CD4-positive, alpha-beta T cell (primary cell): ENCODE measurements around the gene RASSF10. TPM values are rescaled to one million over a fixed set of nuclear protein-coding genes. Genes with fewer than 3 reads are reported as not detected.
"Not testable (repeated sequence)": the region's sequence is repeated elsewhere in the genome, so short reads cannot be mapped to it uniquely, and the experiment has no call there.

Source experiments
- ATAC-seq: fragments of 200-7000 bp; cut with Tn5 transposase; one replicate; pipeline ENCODE4 v1.10.0; 2022; ENCODE audit warnings: mild to moderate bottlenecking; ENCODE audit not compliant: poor library complexity
- CTCF ChIA-PET: fragments of 350-600 bp; sonication (Branson Sonifier 250); formaldehyde crosslinking; loops from one replicate; lab custom pipeline; 2021; ENCODE audit warnings: antibody characterized with exemption, inconsistent platforms; lab: Charles Lee
- POLR2A ChIA-PET: fragments of 350-600 bp; sonication (Branson Sonifier 250); formaldehyde crosslinking; loops from one replicate; lab custom pipeline; 2021; ENCODE audit warnings: antibody characterized with exemption, inconsistent platforms; lab: Charles Lee
- DNase-seq, 14 experiments: peaks; one replicate each; pipeline ENCODE4 v3.0.0-alpha.2; 2013 to 2020; ENCODE audit warnings: mixed read lengths in 2 of 14
- H3K27ac ChIP-seq, 2 donors: one replicate each; pipeline versions ENCODE4 v1.5.1 to v1.7.0; 2013; ENCODE audit warnings: low read length in 2 of 2, low read depth in 1 of 2, mild to moderate bottlenecking in 1 of 2
- H3K27me3 ChIP-seq, 2 experiments: 1 replicate in 1 of 2; 2 replicates in 1 of 2; pipeline versions ENCODE4 v1.6.1 to v1.7.0; 2013; ENCODE audit warnings: low read length in 2 of 2, control low read depth in 1 of 2, mild to moderate bottlenecking in 1 of 2, moderate library complexity in 1 of 2; ENCODE audit not compliant: insufficient read depth in 2 of 2, control insufficient read depth in 1 of 2
- H3K36me3 ChIP-seq: one replicate; pipeline ENCODE4 v1.6.1; 2013; ENCODE audit warnings: low read length, control low read depth; ENCODE audit not compliant: insufficient read depth
- H3K4me1 ChIP-seq: one replicate; pipeline ENCODE4 v1.6.1; 2013; ENCODE audit warnings: low read length, control low read depth; ENCODE audit not compliant: insufficient read depth
- H3K4me3 ChIP-seq: one replicate; pipeline ENCODE4 v1.5.1; 2013; ENCODE audit warnings: mild to moderate bottlenecking, low read length, moderate library complexity
- H3K9me3 ChIP-seq, 2 experiments: 1 replicate in 1 of 2; 2 replicates in 1 of 2; pipeline versions ENCODE4 v1.6.1 to v1.7.0; 2013; ENCODE audit warnings: low read length in 2 of 2, mild to moderate bottlenecking in 2 of 2, control low read depth in 1 of 2, moderate library complexity in 1 of 2; ENCODE audit not compliant: control insufficient read depth in 1 of 2, insufficient read depth in 1 of 2
- H3K27ac Mint-ChIP-seq: one replicate; pipeline ENCODE4 v1.8.0; 2020; ENCODE audit warnings: mixed read lengths
- H3K27me3 Mint-ChIP-seq: one replicate; pipeline ENCODE4 v1.8.0; 2021; ENCODE audit warnings: mixed read lengths
- H3K36me3 Mint-ChIP-seq: one replicate; pipeline ENCODE4 v1.8.0; 2021; ENCODE audit warnings: low read depth, mixed read lengths
- H3K4me1 Mint-ChIP-seq: one replicate; pipeline ENCODE4 v1.8.0; 2021; ENCODE audit warnings: low read depth, mixed read lengths
- H3K4me3 Mint-ChIP-seq: one replicate; pipeline ENCODE4 v1.8.0; 2020; ENCODE audit warnings: mild to moderate bottlenecking, mixed read lengths
- H3K9me3 Mint-ChIP-seq: one replicate; pipeline ENCODE4 v1.8.0; 2020; ENCODE audit warnings: mixed read lengths
- intact Hi-C, 2 experiments: fragments of 100-400 bp; cut with DNase I in 1 of 2; cut with micrococcal nuclease in 1 of 2; formaldehyde crosslinking; loops; one replicate each; pipeline versions ENCODE4 v1.15.1 to v1.9.0; 2023 to 2025; cut with DNase I, micrococcal nuclease
- total RNA-seq, 174 experiments: library from RNA in 2 of 174; stranded (reverse) in 2 of 174; gene quantifications; one replicate each; pipeline ENCODE4 v1.2.3 and lab custom pipeline; 2021 to 2026
- TF ChIP-seq, protein P1 (sequence below): fragments of 200-600 bp; IDR thresholded peaks from one replicate; pipeline ENCODE4 v1.8.0; 2022; ENCODE audit warnings: antibody characterized with exemption, mild to moderate bottlenecking

Gene RASSF10
- total RNA-seq, 2 experiments from 2014 or later = not detected

GRCh38 chr11:13040969-13041561 is 31.9 kb downstream of the RASSF10 start:
- intact Hi-C loops = no loop called here

DNA sequence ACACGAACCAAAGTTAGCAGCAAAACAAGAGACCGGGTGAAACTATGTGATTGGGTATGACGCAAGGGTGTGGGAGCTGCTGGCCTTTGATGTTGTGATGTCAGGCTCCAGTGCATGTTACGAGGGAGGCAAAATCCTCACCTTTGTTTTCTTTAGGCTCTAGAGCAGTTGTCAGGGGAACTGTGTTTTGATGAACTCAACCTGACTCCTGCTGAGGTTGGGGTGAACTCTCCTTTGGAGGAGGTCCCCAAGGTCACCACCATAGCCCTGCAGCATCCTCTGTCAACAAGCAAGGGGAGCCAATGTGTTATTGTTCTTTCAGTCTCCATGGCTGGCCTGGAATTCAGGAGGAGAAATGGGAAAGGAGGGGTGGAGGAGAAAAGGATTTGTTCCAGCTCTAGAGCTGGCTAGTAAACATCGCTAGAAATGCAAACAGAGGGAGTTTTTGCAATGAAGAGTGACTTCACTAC is 33.8 kb downstream of the RASSF10 start:
- Histone ChIP-seq H3K4me1 (no peaks in the 10 kb centered on the region), H3K9me3 (no peaks in the 10 kb centered on the region), H3K27me3 (peaks cover 0 to 2% of the 10 kb centered on the region in 2 experiments), H3K36me3 (no peaks in the 10 kb centered on the region), H3K4me3 (no peak overlapping the region), H3K27ac (no peak overlapping the region)
- Mint-ChIP-seq H3K9me3 (no peaks in the 10 kb centered on the region), H3K27me3 (peaks cover 22% of the 10 kb centered on the region), H3K36me3 (no peaks in the 10 kb centered on the region), H3K27ac (no peak overlapping the region), H3K4me3 (no peak overlapping the region), H3K4me1 (no peaks in the 10 kb centered on the region)
- intact Hi-C loops = no loop called here
- ATAC-seq = no peak
- DNase-seq = no peak
- CTCF ChIA-PET = no interaction called here
- TF ChIP-seq, protein P1, sequence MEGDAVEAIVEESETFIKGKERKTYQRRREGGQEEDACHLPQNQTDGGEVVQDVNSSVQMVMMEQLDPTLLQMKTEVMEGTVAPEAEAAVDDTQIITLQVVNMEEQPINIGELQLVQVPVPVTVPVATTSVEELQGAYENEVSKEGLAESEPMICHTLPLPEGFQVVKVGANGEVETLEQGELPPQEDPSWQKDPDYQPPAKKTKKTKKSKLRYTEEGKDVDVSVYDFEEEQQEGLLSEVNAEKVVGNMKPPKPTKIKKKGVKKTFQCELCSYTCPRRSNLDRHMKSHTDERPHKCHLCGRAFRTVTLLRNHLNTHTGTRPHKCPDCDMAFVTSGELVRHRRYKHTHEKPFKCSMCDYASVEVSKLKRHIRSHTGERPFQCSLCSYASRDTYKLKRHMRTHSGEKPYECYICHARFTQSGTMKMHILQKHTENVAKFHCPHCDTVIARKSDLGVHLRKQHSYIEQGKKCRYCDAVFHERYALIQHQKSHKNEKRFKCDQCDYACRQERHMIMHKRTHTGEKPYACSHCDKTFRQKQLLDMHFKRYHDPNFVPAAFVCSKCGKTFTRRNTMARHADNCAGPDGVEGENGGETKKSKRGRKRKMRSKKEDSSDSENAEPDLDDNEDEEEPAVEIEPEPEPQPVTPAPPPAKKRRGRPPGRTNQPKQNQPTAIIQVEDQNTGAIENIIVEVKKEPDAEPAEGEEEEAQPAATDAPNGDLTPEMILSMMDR = no peak
- POLR2A ChIA-PET = no interaction called here

More at GRCh38 chr11:13040969-13041561, 31.9 kb downstream of the RASSF10 start:
- no peak overlapping the region for H3K4me3 Mint-ChIP-seq
- H3K27ac Mint-ChIP-seq = no peak overlapping the region
- ChIA-PET POLR2A (no interaction called here), CTCF (no interaction called here)
- no peaks in the 10 kb centered on the region for H3K4me1 Mint-ChIP-seq
- no peaks in the 10 kb centered on the region for H3K36me3 ChIP-seq
- no peak overlapping the region for H3K27ac ChIP-seq
- no peak overlapping the region for H3K4me3 ChIP-seq
- ATAC-seq (no peak), DNase-seq (no peak)
- H3K9me3 Mint-ChIP-seq = no peaks in the 10 kb centered on the region
- H3K27me3 Mint-ChIP-seq = peaks cover 32% of the 10 kb centered on the region
- no peaks in the 10 kb centered on the region for H3K9me3 ChIP-seq
- no peaks in the 10 kb centered on the region for H3K4me1 ChIP-seq
- H3K27me3 ChIP-seq = peaks cover 0 to 6% of the 10 kb centered on the region in 2 experiments
- TF ChIP-seq, protein P1 = no peak
- no peaks in the 10 kb centered on the region for H3K36me3 Mint-ChIP-seq

DNA sequence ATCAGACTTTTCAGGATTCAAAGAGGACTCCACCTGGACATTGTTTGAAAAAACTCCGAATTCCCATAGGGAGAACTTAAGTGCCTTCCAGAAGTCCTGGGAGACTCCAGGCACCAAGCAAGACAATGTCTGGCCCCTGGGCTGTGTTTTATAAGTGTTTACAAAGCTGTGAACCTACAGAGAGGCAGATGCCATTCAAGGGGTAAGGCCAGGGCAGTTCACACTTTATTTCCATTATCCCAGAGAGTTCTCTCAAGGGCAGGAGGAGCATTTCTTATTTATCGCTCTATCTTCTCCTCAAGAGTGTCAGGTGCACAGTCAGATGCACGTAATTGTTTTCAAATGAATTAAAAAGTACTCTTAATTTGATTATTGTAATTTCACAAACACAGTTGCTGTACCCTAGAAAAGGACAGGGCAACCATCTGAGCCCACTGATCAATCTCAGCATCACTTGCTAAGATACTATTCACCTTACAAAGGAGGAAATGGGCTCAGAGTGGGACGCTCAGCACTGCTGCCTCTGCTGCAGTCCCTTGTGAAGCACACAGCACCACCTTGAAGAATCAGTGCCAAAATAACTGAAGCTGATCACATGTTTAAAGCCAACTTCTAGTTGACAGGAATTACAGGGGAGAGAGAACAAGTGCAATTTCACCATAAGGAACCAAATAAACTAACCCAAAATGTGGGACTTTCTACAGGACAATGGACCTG is 35.0 kb downstream of the RASSF10 start:
- Histone ChIP-seq H3K27me3 (peaks cover 0 to 2% of the 10 kb centered on the region in 2 experiments), H3K9me3 (no peaks in the 10 kb centered on the region), H3K36me3 (no peaks in the 10 kb centered on the region), H3K4me3 (no peak overlapping the region), H3K4me1 (no peaks in the 10 kb centered on the region), H3K27ac (no peak overlapping the region)
- H3K4me1 Mint-ChIP-seq = no peaks in the 10 kb centered on the region
- H3K9me3 Mint-ChIP-seq = no peaks in the 10 kb centered on the region
- ATAC-seq (no peak), DNase-seq (no peak)
- peaks cover 13% of the 10 kb centered on the region for H3K27me3 Mint-ChIP-seq
- no peak overlapping the region for H3K27ac Mint-ChIP-seq
- POLR2A ChIA-PET = no interaction called here
- H3K36me3 Mint-ChIP-seq = no peaks in the 10 kb centered on the region
- CTCF ChIA-PET = no interaction called here
- TF ChIP-seq, protein P1 = no peak
- intact Hi-C loops = no loop called here
- H3K4me3 Mint-ChIP-seq = no peak overlapping the region

GRCh38 chr11:13045089-13045488 is 36.0 kb downstream of the RASSF10 start:
- DNase-seq, intact Hi-C loops, H3K4me1 ChIP-seq, H3K27me3 ChIP-seq, CTCF ChIA-PET, ATAC-seq, H3K36me3 Mint-ChIP-seq, H3K4me3 Mint-ChIP-seq, H3K27ac ChIP-seq, H3K9me3 Mint-ChIP-seq, POLR2A ChIA-PET, H3K27ac Mint-ChIP-seq, H3K9me3 ChIP-seq, H3K4me1 Mint-ChIP-seq, H3K36me3 ChIP-seq, H3K4me3 ChIP-seq: not testable (repeated sequence)
- peaks cover 15% of the 10 kb centered on the region for H3K27me3 Mint-ChIP-seq
